Caco-2 (cell line): ENCODE measurements around the gene ITGA11. TPM values are rescaled to one million over a fixed set of nuclear protein-coding genes. Genes with fewer than 3 reads are reported as not detected.

Experiments used
- BruUV-seq: library from RNA; stranded (reverse); fragments of 400-500 nt; replicated peaks from 2 replicates; lab custom pipeline; 2021; lab: Mats Ljungman, UMichigan
- CTCF ChIA-PET: fragments of 300-600 bp; sonication (Branson Sonifier 250); formaldehyde crosslinking; loops from one replicate; lab custom pipeline; 2022; ENCODE audit warnings: antibody characterized with exemption; lab: Charles Lee
- POLR2A ChIA-PET: fragments of 300-600 bp; sonication (Branson Sonifier 250); formaldehyde crosslinking; loops from one replicate; lab custom pipeline; 2022; ENCODE audit warnings: antibody characterized with exemption; lab: Charles Lee
- DNase-seq, 2 experiments: peaks; one replicate each; pipeline versions ENCODE4 v3.0.0 to v3.0.0-alpha.2; 2020 to 2022
- H3K27me3 ChIP-seq: replicated peaks from 2 replicates; pipeline ENCODE4 v1.6.0; 2011; ENCODE audit warnings: low read length; ENCODE audit not compliant: control insufficient read depth, insufficient read depth
- H3K36me3 ChIP-seq: 2 replicates; pipeline ENCODE4 v1.5.1; 2011; ENCODE audit warnings: low read length; ENCODE audit not compliant: control insufficient read depth, insufficient read depth
- H3K4me1 ChIP-seq: fragments of 250-450 bp; sonication (Bioruptor Pico); 2 replicates; pipeline ENCODE4 v1.5.1; 2020; ENCODE audit warnings: mild to moderate bottlenecking
- H3K4me3 ChIP-seq: 2 replicates; pipeline ENCODE4 v1.5.1; 2011; ENCODE audit warnings: low read depth, mild to moderate bottlenecking, control low read depth, low read length
- H3K9me3 ChIP-seq: fragments of 250-450 bp; sonication (Bioruptor Pico); 2 replicates; pipeline ENCODE4 v1.5.1; 2020; ENCODE audit warnings: mild to moderate bottlenecking, moderate library complexity
- H3K27ac Mint-ChIP-seq: one replicate; pipeline ENCODE4 v1.8.0; 2022; ENCODE audit warnings: mixed read lengths; ENCODE audit not compliant: unreplicated experiment
- H3K27me3 Mint-ChIP-seq: one replicate; pipeline ENCODE4 v1.8.0; 2022; ENCODE audit warnings: mixed read lengths; ENCODE audit not compliant: insufficient read depth, unreplicated experiment
- H3K36me3 Mint-ChIP-seq: one replicate; pipeline ENCODE4 v1.8.0; 2022; ENCODE audit warnings: mild to moderate bottlenecking, mixed read lengths; ENCODE audit not compliant: insufficient read depth, unreplicated experiment
- H3K4me1 Mint-ChIP-seq: one replicate; pipeline ENCODE4 v1.8.0; 2022; ENCODE audit warnings: low read depth, mixed read lengths; ENCODE audit not compliant: unreplicated experiment
- H3K4me3 Mint-ChIP-seq: one replicate; pipeline ENCODE4 v1.8.0; 2022; ENCODE audit warnings: mild to moderate bottlenecking, moderate library complexity, mixed read lengths; ENCODE audit not compliant: unreplicated experiment
- H3K9me3 Mint-ChIP-seq: one replicate; pipeline ENCODE4 v1.8.0; 2022; ENCODE audit warnings: mixed read lengths; ENCODE audit not compliant: unreplicated experiment
- intact Hi-C: fragments of 100-400 bp; cut with micrococcal nuclease; formaldehyde crosslinking; loops from one replicate; pipeline ENCODE4 v1.10.0; 2022; ENCODE audit not compliant: unreplicated experiment
- total RNA-seq: library from RNA; stranded (reverse); gene quantifications from 2 replicates; pipeline ENCODE4 v1.2.3, GENCODE V29; 2022
- TF ChIP-seq, protein P1 (sequence below), 2 experiments: fragments of 200-600 bp in 1 of 2; IDR thresholded peaks; 1 replicate in 1 of 2; 2 replicates in 1 of 2; pipeline versions ENCODE4 v1.5.1 to v1.8.0; 2011 to 2022; ENCODE audit warnings: antibody characterized with exemption in 1 of 2, control low read depth in 1 of 2, inconsistent platforms in 1 of 2, low read depth in 1 of 2, low read length in 1 of 2, mild to moderate bottlenecking in 1 of 2, moderate library complexity in 1 of 2; ENCODE audit not compliant: insufficient read depth in 1 of 2, severe bottlenecking in 1 of 2, unreplicated experiment in 1 of 2

The ITGA11 gene
- total RNA-seq, 1 experiment from 2014 or later, result 0.18 TPM

DNA sequence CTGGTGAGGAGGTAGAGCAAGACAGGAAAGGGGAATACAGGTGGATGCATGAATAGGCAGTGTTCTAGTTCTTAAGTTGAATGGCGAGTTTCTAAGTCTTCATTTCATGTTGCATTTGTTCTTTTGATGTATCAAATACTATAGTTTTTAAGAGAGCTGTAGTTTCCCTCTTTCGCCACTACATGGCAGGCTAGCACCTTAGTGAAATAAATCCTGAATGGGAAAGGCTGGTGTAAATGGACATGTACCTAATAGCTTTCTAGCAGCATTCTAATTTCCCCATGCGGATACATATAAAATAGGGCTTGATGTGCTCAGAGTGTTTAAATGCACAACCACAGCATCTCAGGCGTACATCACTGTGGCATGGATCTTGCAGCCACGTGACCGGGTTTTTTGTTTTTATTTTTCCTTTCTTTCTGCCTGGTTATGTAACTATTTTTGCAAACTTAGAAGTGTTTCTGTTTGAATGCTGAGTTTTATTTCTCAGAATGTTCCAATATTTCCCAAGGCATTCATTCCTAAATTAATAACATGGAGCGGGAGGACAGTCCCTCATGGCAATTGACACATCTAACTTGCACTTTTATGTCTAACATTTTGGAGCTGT, 178.9 kb downstream of the ITGA11 start:
- H3K4me1 Mint-ChIP-seq, result no peaks in the 10 kb centered on the region
- Histone ChIP-seq H3K36me3 (no peaks in the 10 kb centered on the region), H3K9me3 (no peaks in the 10 kb centered on the region), H3K4me3 (no peak overlapping the region), H3K4me1 (no peaks in the 10 kb centered on the region), H3K27me3 (no peaks in the 10 kb centered on the region)
- BruUV-seq, result no TSS peak
- DNase-seq, result peak in 1 of 2 experiments; percentile 63
- no peak overlapping the region for H3K4me3 Mint-ChIP-seq
- intact Hi-C loops, result loop anchor here (1.0 to 5.0 kb wide), 4 partner anchors 24 to 286 kb away; partner anchors contain the start of gene FEM1B
- TF ChIP-seq, protein P1, sequence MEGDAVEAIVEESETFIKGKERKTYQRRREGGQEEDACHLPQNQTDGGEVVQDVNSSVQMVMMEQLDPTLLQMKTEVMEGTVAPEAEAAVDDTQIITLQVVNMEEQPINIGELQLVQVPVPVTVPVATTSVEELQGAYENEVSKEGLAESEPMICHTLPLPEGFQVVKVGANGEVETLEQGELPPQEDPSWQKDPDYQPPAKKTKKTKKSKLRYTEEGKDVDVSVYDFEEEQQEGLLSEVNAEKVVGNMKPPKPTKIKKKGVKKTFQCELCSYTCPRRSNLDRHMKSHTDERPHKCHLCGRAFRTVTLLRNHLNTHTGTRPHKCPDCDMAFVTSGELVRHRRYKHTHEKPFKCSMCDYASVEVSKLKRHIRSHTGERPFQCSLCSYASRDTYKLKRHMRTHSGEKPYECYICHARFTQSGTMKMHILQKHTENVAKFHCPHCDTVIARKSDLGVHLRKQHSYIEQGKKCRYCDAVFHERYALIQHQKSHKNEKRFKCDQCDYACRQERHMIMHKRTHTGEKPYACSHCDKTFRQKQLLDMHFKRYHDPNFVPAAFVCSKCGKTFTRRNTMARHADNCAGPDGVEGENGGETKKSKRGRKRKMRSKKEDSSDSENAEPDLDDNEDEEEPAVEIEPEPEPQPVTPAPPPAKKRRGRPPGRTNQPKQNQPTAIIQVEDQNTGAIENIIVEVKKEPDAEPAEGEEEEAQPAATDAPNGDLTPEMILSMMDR (IDR thresholded peaks at IDR 0.05; ENCODE audit: insufficient read depth in 1 of 2, low read depth in 1 of 2, low read length in 1 of 2, severe bottlenecking in 1 of 2, unreplicated experiment in 1 of 2), result peak; percentile 60 to 82
- peaks cover 3% of the 10 kb centered on the region for H3K27me3 Mint-ChIP-seq
- H3K27ac Mint-ChIP-seq, result no peak overlapping the region
- H3K9me3 Mint-ChIP-seq, result no peaks in the 10 kb centered on the region
- CTCF ChIA-PET, result interaction anchor here (0.6 to 1.6 kb wide), 18 partner anchors 12 to 491 kb away, joined by 3 to 75 read pairs (median 4); partner anchors contain the start of gene FEM1B
- no peaks in the 10 kb centered on the region for H3K36me3 Mint-ChIP-seq
- POLR2A ChIA-PET, result no interaction called here

DNA sequence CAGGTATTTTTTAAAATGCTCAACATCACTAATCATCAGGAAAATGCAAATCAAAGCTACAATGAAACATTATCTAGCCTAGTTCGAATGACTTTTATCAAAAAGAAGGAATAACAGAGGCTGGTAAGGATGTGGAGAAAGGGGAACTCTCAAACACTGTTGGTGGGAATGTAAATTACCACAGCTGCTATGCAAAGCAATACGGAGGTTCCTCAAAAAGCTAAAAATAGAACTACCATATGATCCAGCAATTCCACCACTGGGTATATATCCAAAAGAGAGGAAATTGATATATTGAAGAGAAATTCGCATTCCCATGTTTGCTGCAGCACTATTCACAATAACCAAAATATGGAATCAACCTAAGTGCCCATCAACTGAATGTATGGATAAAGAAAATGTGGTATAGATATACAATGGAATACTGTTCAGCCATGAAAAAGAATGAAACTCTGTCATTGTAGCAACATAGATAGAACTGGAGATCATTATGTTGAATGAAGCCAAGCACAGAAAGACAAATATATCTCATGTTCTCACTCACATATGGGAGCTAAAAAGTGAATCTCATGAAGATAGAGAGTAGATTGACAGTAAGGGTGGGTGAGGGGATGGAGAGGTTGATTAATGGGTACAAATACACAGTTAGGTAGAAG, 182.8 kb downstream of the ITGA11 start:
- intact Hi-C loops, result no loop called here
- Histone ChIP-seq H3K27me3 (no peaks in the 10 kb centered on the region), H3K36me3 (no peaks in the 10 kb centered on the region), H3K9me3 (peaks cover 4% of the 10 kb centered on the region; the same call in 1 of the 2 replicates), H3K4me3 (no peak overlapping the region), H3K4me1 (no peaks in the 10 kb centered on the region)
- Mint-ChIP-seq H3K9me3 (peaks cover 9% of the 10 kb centered on the region), H3K4me1 (no peaks in the 10 kb centered on the region), H3K36me3 (no peaks in the 10 kb centered on the region), H3K27ac (no peak overlapping the region), H3K4me3 (no peak overlapping the region), H3K27me3 (peaks cover 2% of the 10 kb centered on the region)
- no peak for DNase-seq
- ChIA-PET POLR2A (no interaction called here), CTCF (interaction anchor here (1.6 kb wide), 1 partner anchor 57 kb away, joined by 4 read pairs; no protein-coding TSS in a partner anchor)
- TF ChIP-seq, protein P1 (IDR thresholded peaks at IDR 0.05; ENCODE audit: insufficient read depth in 1 of 2, low read depth in 1 of 2, low read length in 1 of 2, severe bottlenecking in 1 of 2, unreplicated experiment in 1 of 2), result no peak
- no TSS peak for BruUV-seq

Other genes starting within 250 kb of the ITGA11 start
- 19.5 and 26.4 TPM in 2 replicates for gene CALML4, start 226.8 kb downstream of the ITGA11 start, total RNA-seq
- 69.5 and 76.7 TPM in 2 replicates for gene CLN6, start 202.4 kb downstream of the ITGA11 start, total RNA-seq
- gene FEM1B, start 154.4 kb downstream of the ITGA11 start, total RNA-seq, result 33.5 and 41.0 TPM in 2 replicates
- 0.21 and 0.25 TPM in 2 replicates for gene CORO2B, start 146.8 kb upstream of the ITGA11 start, total RNA-seq